ENCODE measurements around the gene OR52E5.

GRCh38 chr11:5880329-5880728 lies 12.7 kb upstream of the OR52E5 start, which contains the start of gene OR52E4:
- TF ChIP-seq, protein P1, sequence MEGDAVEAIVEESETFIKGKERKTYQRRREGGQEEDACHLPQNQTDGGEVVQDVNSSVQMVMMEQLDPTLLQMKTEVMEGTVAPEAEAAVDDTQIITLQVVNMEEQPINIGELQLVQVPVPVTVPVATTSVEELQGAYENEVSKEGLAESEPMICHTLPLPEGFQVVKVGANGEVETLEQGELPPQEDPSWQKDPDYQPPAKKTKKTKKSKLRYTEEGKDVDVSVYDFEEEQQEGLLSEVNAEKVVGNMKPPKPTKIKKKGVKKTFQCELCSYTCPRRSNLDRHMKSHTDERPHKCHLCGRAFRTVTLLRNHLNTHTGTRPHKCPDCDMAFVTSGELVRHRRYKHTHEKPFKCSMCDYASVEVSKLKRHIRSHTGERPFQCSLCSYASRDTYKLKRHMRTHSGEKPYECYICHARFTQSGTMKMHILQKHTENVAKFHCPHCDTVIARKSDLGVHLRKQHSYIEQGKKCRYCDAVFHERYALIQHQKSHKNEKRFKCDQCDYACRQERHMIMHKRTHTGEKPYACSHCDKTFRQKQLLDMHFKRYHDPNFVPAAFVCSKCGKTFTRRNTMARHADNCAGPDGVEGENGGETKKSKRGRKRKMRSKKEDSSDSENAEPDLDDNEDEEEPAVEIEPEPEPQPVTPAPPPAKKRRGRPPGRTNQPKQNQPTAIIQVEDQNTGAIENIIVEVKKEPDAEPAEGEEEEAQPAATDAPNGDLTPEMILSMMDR (IDR thresholded peaks at IDR 0.05 in 8 of 11, conservative IDR thresholded peaks at IDR 0.05 in 3 of 11) = no peak
- TF ChIP-seq POLR2A (IDR thresholded peaks at IDR 0.05) = no peak
